GM15510 (cell line): Measurements from ENCODE around the gene EPS8L1.

Experiments
- POLR2A ChIP-seq: IDR thresholded peaks from 3 replicates; pipeline ENCODE4 v1.6.1; 2011; ENCODE audit warnings: borderline replicate concordance; ENCODE audit not compliant: insufficient read length; ENCODE audit errors: extremely low read depth

Gene EPS8L1

DNA sequence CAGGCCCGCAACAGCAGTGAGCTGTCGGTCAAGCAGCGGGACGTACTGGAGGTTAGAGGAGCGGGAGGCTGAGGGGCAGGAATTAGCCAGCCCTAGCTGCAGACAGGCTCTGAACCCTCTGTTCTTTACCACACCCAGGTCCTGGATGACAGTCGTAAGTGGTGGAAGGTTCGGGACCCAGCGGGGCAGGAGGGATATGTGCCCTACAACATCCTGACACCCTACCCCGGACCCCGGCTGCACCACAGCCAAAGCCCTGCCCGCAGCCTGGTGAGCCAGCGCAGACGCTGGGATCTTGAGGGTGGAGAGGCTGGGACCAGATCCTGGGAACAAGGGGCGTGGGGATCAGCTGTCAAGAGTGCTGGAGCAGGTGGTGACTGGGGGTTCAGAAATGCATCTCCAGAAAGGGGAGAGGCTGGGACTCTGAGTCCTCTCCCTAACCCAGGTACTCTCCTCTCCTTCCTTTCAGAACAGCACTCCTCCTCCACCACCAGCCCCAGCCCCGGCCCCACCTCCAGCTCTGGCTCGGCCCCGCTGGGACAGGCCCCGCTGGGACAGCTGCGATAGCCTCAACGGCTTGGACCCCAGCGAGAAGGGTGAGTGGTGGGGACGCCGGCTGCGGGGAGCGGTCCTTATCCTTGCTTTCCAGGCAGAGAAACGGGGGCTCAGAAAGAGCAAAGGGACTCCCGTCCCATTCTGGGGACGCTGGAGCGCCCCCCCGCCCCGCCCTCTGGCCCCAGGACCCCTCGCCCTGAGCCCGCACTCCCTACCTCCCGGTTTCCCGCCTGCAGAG is 10.4 kb downstream of the EPS8L1 start:
- TF ChIP-seq POLR2A, result no peak

DNA sequence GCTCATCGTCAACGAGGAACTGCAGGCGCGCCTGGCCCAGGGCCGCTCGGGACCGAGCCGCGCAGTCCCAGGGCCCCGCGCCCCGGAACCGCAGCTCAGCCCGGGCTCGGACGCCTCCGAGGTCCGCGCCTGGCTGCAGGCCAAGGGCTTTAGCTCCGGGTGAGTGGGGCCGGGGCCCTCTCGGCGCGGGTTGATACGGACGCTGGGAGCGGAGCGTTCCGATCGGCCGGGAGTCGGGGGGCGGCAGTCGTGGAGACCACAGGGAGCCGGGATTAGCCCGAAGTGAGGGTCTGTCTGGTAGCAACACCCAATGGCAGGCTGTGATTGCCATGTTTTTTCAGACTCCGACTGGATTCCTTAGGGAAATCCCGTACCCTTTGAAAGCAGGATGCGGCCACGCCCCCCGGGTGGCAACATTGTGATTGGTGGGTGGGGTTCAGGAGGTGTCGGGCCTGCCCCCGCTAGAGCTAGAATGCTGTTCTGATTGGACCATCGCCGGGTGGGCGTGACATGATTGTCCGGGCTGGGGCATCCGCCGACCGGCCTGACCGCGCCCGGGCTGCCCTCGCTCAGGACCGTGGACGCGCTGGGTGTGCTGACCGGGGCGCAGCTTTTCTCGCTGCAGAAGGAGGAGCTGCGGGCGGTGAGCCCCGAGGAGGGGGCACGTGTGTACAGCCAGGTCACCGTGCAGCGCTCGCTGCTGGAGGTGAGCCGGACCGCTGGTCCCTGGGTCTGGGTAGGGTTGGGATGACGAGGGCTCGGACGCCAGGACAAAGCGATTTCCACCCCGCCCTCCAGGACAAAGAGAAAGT is 11.3 kb downstream of the EPS8L1 start:
- TF ChIP-seq POLR2A, result no peak

DNA sequence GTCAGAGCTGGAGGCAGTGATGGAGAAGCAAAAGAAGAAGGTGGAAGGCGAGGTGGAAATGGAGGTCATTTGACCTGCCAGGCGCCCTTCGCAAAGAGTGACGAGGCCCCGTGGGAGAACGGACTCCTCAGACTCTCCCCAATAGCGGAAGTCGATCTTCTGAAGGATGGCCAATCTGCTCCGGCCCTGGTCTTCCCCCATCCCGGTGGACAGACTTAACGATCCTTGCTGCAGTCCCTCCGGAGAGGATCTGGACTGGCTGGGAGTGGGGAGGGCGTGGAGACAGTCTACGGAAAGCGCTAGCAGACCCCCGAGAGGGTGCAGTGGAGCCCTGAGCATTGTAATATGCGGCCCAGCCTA is 11.9 kb downstream of the EPS8L1 start:
- TF ChIP-seq POLR2A, result no peak

GRCh38 chr19:55088021-55088451 is 12.4 kb downstream of the EPS8L1 start:
- TF ChIP-seq POLR2A, result no peak

DNA sequence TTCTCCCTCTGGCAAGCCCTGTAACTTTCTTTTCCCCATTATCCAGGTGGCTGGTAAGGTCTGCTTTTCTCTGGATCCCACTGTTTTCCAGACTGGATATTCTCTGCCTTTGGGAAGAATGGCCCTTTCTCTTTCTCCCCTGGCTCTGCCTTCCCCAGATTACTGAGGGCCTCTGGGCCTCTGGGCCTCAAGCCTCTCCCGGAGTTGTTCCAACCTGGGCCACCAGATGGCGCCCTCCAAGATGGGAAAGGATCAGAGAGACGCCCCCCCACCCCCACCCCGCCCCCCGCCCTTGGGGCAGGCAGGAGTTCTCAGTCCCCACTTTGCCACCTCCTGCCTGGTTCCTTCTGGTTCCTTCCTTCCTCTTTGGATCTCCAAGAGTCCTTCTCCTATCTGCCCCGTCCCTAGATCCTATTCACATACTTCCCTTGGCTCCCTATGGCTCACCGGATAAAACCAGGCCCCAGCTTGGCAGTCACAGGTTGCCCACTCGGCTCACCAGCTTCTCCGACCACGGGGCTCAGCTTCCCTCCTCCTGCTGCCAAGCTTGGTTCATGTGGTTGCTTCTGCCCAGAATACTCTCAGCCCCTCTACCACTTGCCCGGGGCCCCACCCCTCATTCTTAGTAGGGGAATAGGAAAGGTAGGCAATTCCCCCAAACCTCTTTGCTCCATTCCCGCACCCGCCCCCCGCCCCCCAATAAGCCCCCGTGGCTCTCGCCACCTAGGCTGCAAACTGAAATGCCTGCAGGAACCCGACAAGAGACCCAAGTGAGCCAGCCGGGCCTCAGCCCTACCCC is 13.1 kb downstream of the EPS8L1 start:
- no peak for TF ChIP-seq POLR2A

DNA sequence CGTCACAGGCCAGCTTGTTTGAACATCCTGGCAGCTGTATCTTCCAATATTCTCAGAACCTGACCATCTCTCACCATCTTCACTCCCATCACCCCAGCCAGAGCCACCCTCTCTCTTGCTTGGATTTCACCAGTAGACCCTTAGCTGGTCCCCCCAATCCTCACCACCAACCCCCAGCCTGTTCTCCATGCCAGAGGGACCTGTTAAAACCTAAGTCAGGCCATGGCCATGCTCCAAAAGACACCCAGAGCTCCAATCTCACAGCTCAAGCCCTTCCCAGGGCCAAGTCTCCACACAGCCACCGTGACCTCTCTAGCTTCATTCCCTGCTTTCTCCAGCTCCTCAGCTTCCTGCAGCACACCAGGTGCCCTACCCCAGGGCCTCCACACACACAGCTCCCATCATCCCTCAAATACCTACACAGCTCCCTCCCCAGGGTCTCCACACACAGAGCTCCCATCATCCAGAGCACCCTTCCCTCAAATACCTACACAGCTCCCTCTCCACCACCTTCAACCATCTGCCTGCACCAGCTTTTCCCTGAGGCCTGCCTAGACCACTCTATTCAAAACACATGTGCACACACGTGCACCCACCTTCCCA is 13.8 kb downstream of the EPS8L1 start:
- no peak for TF ChIP-seq POLR2A

GRCh38 chr19:55090564-55090963 is 14.9 kb downstream of the EPS8L1 start:
- TF ChIP-seq POLR2A, result no peak

- TF ChIP-seq POLR2A, result no peak
These were observed 15.6 kb downstream of the EPS8L1 start for GRCh38 chr19:55091126-55091910.

DNA sequence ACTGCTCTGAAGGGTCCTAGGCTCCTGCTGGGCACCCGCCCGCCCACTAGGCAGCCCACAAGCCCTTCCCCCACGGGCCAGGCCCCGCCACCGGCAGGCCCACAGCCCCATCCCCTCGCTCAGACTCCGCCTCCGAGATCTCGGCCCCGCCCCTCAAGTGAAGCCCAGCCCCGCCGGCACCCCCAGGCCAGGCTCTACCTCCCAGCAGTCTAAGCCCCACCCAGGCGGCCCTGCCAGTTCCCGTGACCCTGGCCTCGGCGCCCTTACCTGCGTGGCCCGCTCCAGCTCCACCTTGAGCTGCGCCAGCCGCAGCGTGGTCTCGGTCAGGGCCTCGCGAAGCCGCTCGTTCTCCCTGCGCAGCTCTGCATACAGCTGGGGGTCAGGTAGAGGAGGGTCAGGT is 16.3 kb downstream of the EPS8L1 start:
- TF ChIP-seq POLR2A, result no peak

GRCh38 chr19:55092423-55093318 is 17.0 kb downstream of the EPS8L1 start:
- TF ChIP-seq POLR2A, result no peak

GRCh38 chr19:55094456-55095259 is 19.0 kb downstream of the EPS8L1 start:
- no peak for TF ChIP-seq POLR2A
